HL-60 (cell line): ENCODE measurements around the gene AP2A2.

ENCODE experiments used
- DNase-seq, 2 experiments: peaks; one replicate each; pipeline ENCODE4 v3.0.0-alpha.2; 2010 to 2020; ENCODE audit warnings: low read depth in 1 of 2, low spot score in 1 of 2
- H3K27ac ChIP-seq: fragments of 250-450 bp; sonication (Bioruptor Pico); replicated peaks from 2 replicates; pipeline ENCODE4 v1.5.1; 2020; ENCODE audit warnings: mild to moderate bottlenecking, moderate library complexity
- H3K27me3 ChIP-seq: fragments of 250-450 bp; sonication (Bioruptor Pico); 2 replicates; pipeline ENCODE4 v1.5.1; 2021; ENCODE audit warnings: mild to moderate bottlenecking, moderate library complexity; ENCODE audit not compliant: insufficient read depth, poor library complexity, severe bottlenecking
- H3K4me3 ChIP-seq: replicated peaks from 2 replicates; pipeline ENCODE4 v1.5.1; 2011; ENCODE audit warnings: mild to moderate bottlenecking, control low read depth, low read length; ENCODE audit not compliant: insufficient read depth
- GABPA ChIP-seq: IDR thresholded peaks from 2 replicates; pipeline ENCODE4 v1.6.1; 2012; ENCODE audit warnings: low read depth
- POLR2AphosphoS5 ChIP-seq: IDR thresholded peaks from 2 replicates; pipeline ENCODE4 v1.6.1; 2012; ENCODE audit warnings: low read depth
- SPI1 ChIP-seq: IDR thresholded peaks from 2 replicates; pipeline ENCODE4 v1.6.1; 2012; ENCODE audit warnings: low read depth, mild to moderate bottlenecking, borderline replicate concordance
- TF ChIP-seq, protein P1 (sequence below): IDR thresholded peaks from 2 replicates; pipeline ENCODE4 v1.6.1; 2012; ENCODE audit warnings: low read depth; ENCODE audit not compliant: insufficient replicate concordance
- TF ChIP-seq, protein P2 (sequence below): IDR thresholded peaks from one replicate; pipeline ENCODE4 v1.5.1; 2011; ENCODE audit warnings: low read length, control low read depth, inconsistent platforms; ENCODE audit not compliant: insufficient read depth

AP2A2 gene

GRCh38 chr11:901452-902061, 24.1 kb upstream of the AP2A2 start:
- DNase-seq, result no peak
- H3K27me3 ChIP-seq, result no peaks in the 10 kb centered on the region
- no peak overlapping the region for H3K4me3 ChIP-seq
- no peak for TF ChIP-seq POLR2AphosphoS5
- TF ChIP-seq, protein P1, sequence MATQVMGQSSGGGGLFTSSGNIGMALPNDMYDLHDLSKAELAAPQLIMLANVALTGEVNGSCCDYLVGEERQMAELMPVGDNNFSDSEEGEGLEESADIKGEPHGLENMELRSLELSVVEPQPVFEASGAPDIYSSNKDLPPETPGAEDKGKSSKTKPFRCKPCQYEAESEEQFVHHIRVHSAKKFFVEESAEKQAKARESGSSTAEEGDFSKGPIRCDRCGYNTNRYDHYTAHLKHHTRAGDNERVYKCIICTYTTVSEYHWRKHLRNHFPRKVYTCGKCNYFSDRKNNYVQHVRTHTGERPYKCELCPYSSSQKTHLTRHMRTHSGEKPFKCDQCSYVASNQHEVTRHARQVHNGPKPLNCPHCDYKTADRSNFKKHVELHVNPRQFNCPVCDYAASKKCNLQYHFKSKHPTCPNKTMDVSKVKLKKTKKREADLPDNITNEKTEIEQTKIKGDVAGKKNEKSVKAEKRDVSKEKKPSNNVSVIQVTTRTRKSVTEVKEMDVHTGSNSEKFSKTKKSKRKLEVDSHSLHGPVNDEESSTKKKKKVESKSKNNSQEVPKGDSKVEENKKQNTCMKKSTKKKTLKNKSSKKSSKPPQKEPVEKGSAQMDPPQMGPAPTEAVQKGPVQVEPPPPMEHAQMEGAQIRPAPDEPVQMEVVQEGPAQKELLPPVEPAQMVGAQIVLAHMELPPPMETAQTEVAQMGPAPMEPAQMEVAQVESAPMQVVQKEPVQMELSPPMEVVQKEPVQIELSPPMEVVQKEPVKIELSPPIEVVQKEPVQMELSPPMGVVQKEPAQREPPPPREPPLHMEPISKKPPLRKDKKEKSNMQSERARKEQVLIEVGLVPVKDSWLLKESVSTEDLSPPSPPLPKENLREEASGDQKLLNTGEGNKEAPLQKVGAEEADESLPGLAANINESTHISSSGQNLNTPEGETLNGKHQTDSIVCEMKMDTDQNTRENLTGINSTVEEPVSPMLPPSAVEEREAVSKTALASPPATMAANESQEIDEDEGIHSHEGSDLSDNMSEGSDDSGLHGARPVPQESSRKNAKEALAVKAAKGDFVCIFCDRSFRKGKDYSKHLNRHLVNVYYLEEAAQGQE, result no peak
- TF ChIP-seq, protein P2, sequence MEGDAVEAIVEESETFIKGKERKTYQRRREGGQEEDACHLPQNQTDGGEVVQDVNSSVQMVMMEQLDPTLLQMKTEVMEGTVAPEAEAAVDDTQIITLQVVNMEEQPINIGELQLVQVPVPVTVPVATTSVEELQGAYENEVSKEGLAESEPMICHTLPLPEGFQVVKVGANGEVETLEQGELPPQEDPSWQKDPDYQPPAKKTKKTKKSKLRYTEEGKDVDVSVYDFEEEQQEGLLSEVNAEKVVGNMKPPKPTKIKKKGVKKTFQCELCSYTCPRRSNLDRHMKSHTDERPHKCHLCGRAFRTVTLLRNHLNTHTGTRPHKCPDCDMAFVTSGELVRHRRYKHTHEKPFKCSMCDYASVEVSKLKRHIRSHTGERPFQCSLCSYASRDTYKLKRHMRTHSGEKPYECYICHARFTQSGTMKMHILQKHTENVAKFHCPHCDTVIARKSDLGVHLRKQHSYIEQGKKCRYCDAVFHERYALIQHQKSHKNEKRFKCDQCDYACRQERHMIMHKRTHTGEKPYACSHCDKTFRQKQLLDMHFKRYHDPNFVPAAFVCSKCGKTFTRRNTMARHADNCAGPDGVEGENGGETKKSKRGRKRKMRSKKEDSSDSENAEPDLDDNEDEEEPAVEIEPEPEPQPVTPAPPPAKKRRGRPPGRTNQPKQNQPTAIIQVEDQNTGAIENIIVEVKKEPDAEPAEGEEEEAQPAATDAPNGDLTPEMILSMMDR, result no peak
- TF ChIP-seq GABPA, result no peak
- no peak for TF ChIP-seq SPI1
- H3K27ac ChIP-seq, result no peak overlapping the region

DNA sequence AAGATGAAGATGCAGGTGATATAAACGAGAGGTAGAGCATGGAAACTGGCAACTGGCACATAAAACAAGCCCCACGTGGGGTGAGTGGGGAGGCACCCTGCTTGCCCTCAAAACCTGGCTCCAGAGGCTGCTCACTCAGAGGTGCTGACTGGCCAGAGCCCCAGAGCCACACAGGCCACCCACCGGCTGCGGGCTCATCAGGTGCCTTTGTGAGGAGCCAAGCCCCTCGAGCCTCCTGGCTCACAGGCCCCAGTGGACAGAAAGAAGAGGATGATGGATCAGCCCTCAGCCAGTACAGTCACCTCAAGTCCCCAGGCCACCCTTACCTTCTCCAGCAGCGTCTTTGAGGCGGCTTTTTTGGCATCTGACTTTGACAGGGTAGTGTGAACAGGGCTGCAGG, 21.3 kb upstream of the AP2A2 start:
- no peak overlapping the region for H3K27ac ChIP-seq
- no peak for TF ChIP-seq SPI1
- TF ChIP-seq GABPA, result no peak
- TF ChIP-seq, protein P2, result no peak
- no peak for TF ChIP-seq POLR2AphosphoS5
- TF ChIP-seq, protein P1, result no peak
- H3K27me3 ChIP-seq, result no peaks in the 10 kb centered on the region
- no peak for DNase-seq
- H3K4me3 ChIP-seq, result no peak overlapping the region

- TF ChIP-seq GABPA (no peak), SPI1 (no peak), POLR2AphosphoS5 (no peak)
- TF ChIP-seq, protein P1, result no peak
- TF ChIP-seq, protein P2, result no peak
- H3K27me3 ChIP-seq, result no peaks in the 10 kb centered on the region
- DNase-seq, result no peak
- no peak overlapping the region for H3K4me3 ChIP-seq
- no peak overlapping the region for H3K27ac ChIP-seq
These were observed 19.7 kb upstream of the AP2A2 start for GRCh38 chr11:905952-906351.
